GM12865 (cell line): ENCODE data around the gene SPATA17.

Source experiments
- DNase-seq: peaks from one replicate; pipeline ENCODE4 v3.0.0; 2010; ENCODE audit warnings: low read depth
- H3K4me3 ChIP-seq: 2 replicates; pipeline ENCODE4 v1.5.1; 2011; ENCODE audit warnings: mild to moderate bottlenecking, low read depth, low read length, control low read depth
- TF ChIP-seq, protein P1 (sequence below): IDR thresholded peaks from 2 replicates; pipeline ENCODE4 v1.5.1; 2011; ENCODE audit warnings: low read length, control low read depth, low read depth, inconsistent platforms; ENCODE audit not compliant: insufficient read depth; ENCODE audit errors: missing control alignments

The SPATA17 gene

DNA sequence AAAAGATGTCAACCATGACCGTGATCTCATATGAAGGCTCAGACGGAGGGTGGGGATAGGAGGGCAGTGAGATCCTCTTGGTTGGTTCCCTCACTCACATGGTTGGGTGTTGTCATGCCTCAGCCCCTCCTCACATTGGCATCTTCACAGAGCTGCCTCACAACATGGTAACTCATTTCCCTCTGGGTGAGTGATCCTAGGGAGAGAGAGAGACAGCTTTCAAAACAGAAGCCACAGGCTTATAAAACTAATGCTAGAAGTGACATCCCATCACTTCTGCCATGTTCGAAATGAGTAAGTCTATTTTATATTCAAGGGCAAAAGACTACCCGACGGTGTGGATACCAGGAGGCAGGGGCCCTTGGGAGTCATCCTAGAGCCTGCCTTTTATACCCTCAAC, 145.5 kb downstream of the SPATA17 start:
- TF ChIP-seq, protein P1, sequence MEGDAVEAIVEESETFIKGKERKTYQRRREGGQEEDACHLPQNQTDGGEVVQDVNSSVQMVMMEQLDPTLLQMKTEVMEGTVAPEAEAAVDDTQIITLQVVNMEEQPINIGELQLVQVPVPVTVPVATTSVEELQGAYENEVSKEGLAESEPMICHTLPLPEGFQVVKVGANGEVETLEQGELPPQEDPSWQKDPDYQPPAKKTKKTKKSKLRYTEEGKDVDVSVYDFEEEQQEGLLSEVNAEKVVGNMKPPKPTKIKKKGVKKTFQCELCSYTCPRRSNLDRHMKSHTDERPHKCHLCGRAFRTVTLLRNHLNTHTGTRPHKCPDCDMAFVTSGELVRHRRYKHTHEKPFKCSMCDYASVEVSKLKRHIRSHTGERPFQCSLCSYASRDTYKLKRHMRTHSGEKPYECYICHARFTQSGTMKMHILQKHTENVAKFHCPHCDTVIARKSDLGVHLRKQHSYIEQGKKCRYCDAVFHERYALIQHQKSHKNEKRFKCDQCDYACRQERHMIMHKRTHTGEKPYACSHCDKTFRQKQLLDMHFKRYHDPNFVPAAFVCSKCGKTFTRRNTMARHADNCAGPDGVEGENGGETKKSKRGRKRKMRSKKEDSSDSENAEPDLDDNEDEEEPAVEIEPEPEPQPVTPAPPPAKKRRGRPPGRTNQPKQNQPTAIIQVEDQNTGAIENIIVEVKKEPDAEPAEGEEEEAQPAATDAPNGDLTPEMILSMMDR, result no peak

DNA sequence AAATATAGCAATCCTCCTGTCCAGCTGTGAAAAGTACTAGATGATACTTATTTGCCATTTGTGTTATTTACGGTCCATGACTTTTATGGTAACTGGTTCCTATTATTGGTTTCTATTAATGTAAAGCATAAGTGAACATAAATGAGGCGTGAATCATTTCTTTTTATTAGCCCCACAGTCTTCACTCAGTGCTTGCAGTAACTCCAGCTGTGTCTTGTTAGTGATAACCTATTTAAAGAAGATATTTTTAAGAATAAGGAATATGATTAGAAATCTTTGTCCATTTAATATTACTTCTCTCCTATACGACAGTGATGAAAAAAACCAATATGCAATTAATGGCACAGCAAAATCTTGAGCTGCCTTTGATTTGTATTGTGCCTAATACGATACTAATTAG, 149.9 kb downstream of the SPATA17 start:
- TF ChIP-seq, protein P1, result no peak
- DNase-seq, result no peak
- no peak overlapping the region for H3K4me3 ChIP-seq

More for the DNA sequence above, 145.5 kb downstream of the SPATA17 start:
- H3K4me3 ChIP-seq, result no peak overlapping the region
- DNase-seq, result no peak

DNA sequence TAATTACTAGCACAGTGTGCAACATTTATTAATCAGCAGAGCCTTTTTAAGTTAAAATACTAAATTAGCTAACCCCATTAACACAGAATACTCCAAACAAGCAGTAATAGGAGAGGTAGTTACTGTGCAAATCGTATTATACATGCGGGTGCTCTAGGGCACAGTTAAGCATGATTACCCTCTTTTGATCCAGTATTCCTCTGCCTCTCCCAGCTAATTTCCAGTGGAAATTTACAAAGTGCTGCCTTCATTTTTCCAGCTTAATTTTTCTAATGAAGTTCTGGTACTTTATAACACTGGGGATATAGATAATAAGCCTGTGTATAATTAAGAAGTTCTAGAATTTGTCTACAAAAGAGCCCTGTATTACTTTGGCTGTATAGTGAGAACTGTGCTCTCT, 159.9 kb downstream of the SPATA17 start:
- DNase-seq, result no peak
- TF ChIP-seq, protein P1, result no peak

DNA sequence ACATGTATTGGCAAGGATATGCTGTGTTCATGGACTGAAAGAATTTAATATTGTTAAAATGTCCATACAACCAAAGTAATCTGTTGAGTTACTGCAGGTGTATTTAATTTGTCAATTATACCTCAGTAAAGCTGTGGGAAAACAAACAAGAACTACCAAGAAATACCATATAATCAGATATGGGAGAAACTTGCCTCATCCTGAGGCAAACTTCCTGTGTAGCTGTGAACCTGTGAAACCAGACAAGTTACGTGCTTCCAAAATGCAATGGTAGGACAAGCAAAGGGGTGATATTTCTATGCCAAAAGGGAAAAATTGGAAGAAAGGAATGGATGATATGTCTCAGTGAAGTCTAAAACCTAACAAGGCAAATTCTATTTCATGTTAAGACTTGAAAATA, 174.6 kb downstream of the SPATA17 start:
- no peak overlapping the region for H3K4me3 ChIP-seq
- no peak for DNase-seq
- TF ChIP-seq, protein P1, result no peak

More for the DNA sequence above, 159.9 kb downstream of the SPATA17 start:
- H3K4me3 ChIP-seq, result no peak overlapping the region

DNA sequence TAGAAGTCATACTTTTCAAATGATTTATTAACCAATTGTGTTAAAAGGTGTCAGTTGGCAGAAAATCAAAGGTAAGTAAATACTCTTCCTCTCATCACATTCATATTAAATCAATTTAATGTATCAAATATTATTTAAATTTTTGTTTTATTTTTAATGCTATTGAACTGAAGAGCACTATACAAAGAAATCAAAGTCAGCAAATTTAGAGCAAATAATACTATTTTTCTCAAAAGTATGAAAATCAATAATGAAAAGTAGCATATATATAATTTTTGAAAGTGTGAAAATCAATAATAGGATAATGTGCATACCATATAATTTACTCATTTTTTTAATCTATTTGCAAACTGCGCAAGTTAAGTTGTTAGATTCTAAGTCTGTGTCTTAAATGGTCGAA, 181.0 kb downstream of the SPATA17 start:
- TF ChIP-seq, protein P1, result no peak
- no peak for DNase-seq
- no peak overlapping the region for H3K4me3 ChIP-seq

DNA sequence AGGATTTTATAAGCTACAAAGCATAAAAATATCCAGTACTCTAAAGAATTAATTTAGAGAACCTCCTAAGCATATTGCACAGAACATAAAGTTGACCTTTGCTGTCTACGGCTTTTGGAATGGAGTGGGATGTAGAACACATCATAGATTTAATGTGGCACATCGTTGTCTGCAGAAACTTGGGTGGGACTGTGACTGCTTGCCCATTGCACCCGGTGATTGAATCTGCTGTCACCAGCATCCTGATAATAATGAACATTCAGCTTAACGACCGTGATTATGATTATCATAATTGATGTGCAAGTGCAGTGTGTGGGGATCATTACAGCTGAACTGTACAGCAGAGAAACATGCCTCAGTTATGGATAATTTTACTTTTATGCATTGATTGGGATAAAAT, 181.9 kb downstream of the SPATA17 start:
- TF ChIP-seq, protein P1, result no peak
- no peak for DNase-seq

DNA sequence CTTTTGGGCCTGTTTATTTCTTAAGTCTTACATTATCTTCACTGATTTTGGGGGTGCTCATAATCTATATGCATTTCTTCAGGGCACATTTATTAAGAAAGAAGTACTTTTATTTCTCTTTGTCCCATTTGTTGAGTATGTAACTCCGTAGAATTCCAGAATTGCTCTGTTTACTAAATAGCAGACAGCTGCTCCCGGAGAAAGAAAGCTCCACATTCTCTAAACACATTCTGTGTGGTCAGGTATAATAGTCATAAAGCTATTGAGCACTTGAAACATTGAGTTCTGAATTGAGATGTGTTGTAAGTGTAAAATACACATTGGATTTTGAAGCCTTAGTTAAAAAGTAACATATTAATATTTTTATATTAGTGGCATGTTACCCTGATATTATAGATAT, 206.5 kb downstream of the SPATA17 start:
- no peak for DNase-seq

More for the DNA sequence above, 181.9 kb downstream of the SPATA17 start:
- no peak overlapping the region for H3K4me3 ChIP-seq

More for the DNA sequence above, 206.5 kb downstream of the SPATA17 start:
- H3K4me3 ChIP-seq, result no peak overlapping the region
- TF ChIP-seq, protein P1, result no peak
